Omental fat pad (tissue), 4 donors: Measurements from ENCODE around the gene FAM193B. TPM values are rescaled to one million over a fixed set of nuclear protein-coding genes. Genes with fewer than 3 reads are reported as not detected.

Experiments used
- ATAC-seq: fragments of 150-250 bp; one replicate; pipeline ENCODE4 v1.9.1; 2016; ENCODE audit warnings: mild to moderate bottlenecking, moderate library complexity; ENCODE audit not compliant: low FRiP score
- DNase-seq: peaks from one replicate; pipeline ENCODE4 v3.0.0-alpha.2; 2019; ENCODE audit warnings: low spot score
- total RNA-seq, 4 donors: library from RNA; depleted of rRNA; stranded (reverse); fragments of >200 nt; gene quantifications; one replicate each; pipeline ENCODE4 v1.1.0, GENCODE V29; 2016
- TF ChIP-seq, protein P1 (sequence below), 3 donors: fragments of 450-650 bp; IDR thresholded peaks; one replicate each; pipeline ENCODE4 v1.5.1; 2016 to 2017; ENCODE audit warnings: antibody characterized with exemption in 3 of 3, mild to moderate bottlenecking in 3 of 3, moderate library complexity in 2 of 3

The FAM193B gene
- total RNA-seq, 4 donors from 2014 or later: 43.3 to 92.5 (median 50.9) TPM

DNA sequence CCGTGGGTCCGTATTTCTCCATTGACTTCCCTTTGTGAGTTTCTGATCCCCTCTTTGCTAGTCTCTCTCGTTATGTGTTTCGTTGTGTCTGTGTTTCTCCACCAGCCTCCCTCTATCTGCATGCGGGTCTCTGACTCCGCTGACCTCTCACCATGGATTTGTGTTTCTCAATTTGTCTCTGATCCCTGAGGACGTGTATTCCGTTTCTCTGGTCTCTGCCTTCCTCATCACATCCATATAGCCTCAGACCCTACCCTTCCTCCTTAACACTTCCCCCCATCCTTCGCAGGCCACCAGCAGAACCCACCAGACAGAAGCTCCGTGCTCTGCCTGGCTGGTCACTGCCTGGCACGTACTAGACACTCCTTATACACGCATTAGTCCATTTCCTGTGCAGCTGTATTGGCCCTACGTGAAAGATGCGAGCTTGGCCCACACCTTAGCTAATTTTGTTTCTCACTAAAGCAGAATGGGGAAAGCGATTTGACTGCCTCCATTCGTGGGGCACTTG, 46.2 kb upstream of the FAM193B start:
- TF ChIP-seq, protein P1, sequence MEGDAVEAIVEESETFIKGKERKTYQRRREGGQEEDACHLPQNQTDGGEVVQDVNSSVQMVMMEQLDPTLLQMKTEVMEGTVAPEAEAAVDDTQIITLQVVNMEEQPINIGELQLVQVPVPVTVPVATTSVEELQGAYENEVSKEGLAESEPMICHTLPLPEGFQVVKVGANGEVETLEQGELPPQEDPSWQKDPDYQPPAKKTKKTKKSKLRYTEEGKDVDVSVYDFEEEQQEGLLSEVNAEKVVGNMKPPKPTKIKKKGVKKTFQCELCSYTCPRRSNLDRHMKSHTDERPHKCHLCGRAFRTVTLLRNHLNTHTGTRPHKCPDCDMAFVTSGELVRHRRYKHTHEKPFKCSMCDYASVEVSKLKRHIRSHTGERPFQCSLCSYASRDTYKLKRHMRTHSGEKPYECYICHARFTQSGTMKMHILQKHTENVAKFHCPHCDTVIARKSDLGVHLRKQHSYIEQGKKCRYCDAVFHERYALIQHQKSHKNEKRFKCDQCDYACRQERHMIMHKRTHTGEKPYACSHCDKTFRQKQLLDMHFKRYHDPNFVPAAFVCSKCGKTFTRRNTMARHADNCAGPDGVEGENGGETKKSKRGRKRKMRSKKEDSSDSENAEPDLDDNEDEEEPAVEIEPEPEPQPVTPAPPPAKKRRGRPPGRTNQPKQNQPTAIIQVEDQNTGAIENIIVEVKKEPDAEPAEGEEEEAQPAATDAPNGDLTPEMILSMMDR (IDR thresholded peaks at IDR 0.05): no peak
- ATAC-seq (peak; percentile 20), DNase-seq (no peak)

DNA sequence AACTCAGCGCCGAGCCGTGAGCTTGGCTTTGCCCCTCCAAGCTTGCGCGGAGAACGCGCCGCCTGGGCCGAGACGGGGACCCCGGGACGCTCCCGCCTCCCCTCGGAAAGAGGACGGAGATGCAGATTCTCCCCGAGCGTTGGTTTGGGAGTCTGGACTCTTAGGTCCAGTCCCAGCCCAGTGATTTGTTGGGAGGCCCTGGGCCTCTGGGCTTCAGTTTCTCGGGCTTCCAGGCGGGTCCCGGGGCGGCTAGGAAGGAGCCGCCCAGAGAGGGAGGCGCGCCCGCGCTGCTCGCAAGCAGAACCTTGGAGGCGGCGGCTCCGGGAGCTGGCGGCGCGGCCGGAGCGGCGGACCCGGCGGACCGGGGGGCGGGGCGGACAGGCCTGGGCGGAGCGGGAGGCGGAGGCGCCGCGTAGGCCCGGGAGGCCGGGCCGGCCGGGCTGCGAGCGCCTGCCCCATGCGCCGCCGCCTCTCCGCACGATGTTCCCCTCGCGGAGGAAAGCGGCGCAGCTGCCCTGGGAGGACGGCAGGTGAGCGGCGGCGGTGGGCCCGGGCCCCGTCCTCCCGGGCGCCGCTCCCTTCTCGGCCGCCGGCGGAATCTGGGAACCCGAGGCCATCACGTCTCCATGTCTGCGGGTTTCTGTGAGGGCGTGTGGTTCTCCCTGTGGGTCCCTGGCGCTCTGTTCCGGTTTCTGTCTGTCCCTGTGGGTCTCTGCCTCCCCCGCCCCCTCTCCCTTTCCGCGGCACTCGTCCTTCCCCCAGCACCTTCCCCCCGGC, 45.6 kb upstream of the FAM193B start, which contains the start of gene B4GALT7:
Gene B4GALT7 (plus strand): TSS at position 402 of the 777 bp plus-strand sequence. CDS start 79 bp downstream, at position 481.
- TF ChIP-seq, protein P1 (IDR thresholded peaks at IDR 0.05): no peak
- no peak for DNase-seq
- ATAC-seq: peak; percentile 92

DNA sequence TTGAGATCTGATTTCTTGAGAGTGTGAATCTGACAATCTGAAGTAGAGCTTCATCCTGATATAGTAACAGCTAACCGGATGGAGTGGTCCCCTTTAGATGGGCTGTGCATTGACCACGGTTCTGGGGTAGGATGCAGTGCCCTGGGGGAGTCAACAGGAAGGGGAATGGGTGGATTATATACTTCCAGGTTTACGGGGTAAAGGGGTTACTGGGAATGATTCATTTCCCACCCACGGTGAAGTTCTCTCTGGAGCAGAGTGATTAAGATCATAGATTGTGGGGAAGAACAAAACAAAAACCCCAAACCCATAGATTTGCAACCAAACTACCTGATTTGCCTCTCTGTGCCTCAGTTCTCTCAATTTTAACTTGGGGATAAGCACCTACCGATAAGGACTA, 44.1 kb upstream of the FAM193B start:
- ATAC-seq (no peak), DNase-seq (no peak)
- TF ChIP-seq, protein P1 (IDR thresholded peaks at IDR 0.05): no peak

DNA sequence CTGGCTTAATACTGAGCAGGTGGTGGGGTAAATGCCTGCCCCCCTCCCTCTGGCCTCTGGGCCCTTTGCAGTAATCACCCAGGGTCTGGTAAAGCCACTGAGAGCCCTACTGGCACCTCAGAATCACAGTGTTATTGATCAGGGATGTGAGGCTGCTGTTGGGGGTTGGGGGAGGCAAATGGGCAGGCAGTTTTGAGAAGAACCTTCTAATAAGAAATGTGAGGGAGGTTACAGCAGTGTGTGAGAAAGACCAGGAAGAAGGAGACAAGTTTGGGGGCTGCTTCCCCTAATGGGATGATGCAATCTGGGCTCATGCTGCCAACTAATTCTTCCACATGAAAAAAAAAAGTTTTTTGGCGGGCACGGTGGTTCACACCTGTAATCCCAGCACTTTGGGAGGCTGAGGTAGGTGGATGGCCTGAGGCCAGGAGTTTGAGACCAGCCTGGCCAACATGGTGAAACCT, 42.4 kb upstream of the FAM193B start:
- TF ChIP-seq, protein P1 (IDR thresholded peaks at IDR 0.05): no peak
- DNase-seq (no peak), ATAC-seq (no peak)

DNA sequence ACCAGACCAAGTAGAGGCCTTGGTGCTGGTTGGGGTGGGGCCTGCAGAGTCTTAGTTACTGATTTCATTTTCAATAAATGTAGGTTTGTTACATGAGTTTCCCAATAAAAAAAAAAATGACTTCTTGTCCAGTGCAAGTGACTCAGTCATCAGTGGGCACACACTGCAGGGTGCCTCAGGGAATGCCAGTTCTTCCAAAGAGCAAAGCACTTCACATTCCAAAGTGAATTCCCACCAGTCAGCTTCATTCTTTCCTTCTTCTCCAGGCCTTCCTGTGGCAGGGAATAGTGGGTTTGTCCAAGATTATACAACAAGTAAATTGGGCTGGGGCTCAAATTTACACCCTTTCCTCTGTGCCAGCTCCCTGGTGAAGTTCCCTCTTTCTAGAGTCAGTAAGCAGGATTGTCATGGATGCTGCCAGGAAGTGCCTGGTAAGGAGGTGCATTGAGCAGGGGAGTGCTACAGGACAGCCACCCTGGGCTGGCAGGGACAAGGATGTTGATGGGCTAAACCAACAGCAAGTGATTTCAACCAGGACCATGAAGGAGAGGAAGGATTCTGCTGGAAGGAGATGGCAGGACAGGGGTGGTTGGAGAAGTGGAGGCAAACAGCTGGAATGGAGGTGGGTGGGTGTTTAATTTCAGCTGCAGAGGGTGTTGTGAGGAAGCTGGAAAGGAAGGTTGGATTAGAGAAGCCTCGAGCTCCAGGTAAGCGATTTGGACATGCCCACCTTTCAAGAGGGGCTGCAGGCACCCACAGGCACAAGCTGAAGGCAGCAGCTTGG, 41.8 kb upstream of the FAM193B start:
- no peak for ATAC-seq
- TF ChIP-seq, protein P1 (IDR thresholded peaks at IDR 0.05): no peak
- DNase-seq: no peak

DNA sequence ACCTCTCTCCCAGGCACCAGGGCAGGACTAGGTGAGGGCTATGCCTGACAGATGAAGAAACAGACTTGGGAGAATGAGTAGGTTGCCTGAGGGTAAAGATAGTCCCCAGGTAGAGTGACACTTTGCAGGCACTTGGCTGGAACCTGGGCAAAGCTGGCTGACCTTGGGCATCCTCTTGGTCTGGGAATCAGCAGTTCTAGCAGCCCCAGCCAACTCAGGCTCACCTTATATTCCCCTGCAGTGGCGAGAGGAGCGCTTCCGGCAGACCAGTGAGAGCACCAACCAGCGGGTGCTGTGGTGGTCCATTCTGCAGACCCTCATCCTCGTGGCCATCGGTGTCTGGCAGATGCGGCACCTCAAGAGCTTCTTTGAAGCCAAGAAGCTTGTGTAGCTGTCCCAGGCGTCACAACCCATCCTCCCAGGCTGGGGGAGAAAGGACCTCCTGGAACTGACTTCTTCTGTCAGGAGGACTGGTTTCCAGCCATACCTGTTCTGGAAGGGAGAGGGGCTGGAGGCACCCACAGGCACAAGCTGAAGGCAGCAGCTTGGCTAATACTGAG, 40.7 kb upstream of the FAM193B start:
- ATAC-seq (no peak), DNase-seq (no peak)
- TF ChIP-seq, protein P1 (IDR thresholded peaks at IDR 0.05): no peak
